IMR-90 (cell line): ENCODE data around the gene PRKAR1B.

ENCODE experiments used
- BHLHE40 ChIP-seq: fragments of 150-350 bp; IDR thresholded peaks from 2 replicates; pipeline ENCODE4 v1.6.1; 2016; ENCODE audit warnings: mild to moderate bottlenecking, low read depth, low read length
- CEBPB ChIP-seq: IDR thresholded peaks from 2 replicates; pipeline ENCODE4 v1.6.1; 2012; ENCODE audit warnings: low read depth, low read length, improper control_type of control experiment
- CTCF ChIP-seq: conservative IDR thresholded peaks from 2 replicates; pipeline ENCODE4 v1.5.1; 2012; ENCODE audit warnings: mild to moderate bottlenecking, low read depth, low read length, improper control_type of control experiment
- ELK1 ChIP-seq: fragments of 150-350 bp; IDR thresholded peaks from 2 replicates; pipeline ENCODE4 v1.6.1; 2016; ENCODE audit warnings: low read depth, mild to moderate bottlenecking, low read length, moderate library complexity, borderline replicate concordance
- FOS ChIP-seq: fragments of 150-350 bp; IDR thresholded peaks from 2 replicates; pipeline ENCODE4 v1.6.1; 2016; ENCODE audit warnings: low read depth, low read length
- MAZ ChIP-seq: IDR thresholded peaks from 2 replicates; pipeline ENCODE4 v1.6.1; 2012; ENCODE audit warnings: low read depth, mild to moderate bottlenecking, low read length, improper control_type of control experiment, moderate library complexity, borderline replicate concordance
- NFE2L2 ChIP-seq: fragments of 150-350 bp; IDR thresholded peaks from 2 replicates; pipeline ENCODE4 v1.6.1; 2016; ENCODE audit warnings: low read depth, mild to moderate bottlenecking, low read length
- POLR2A ChIP-seq: IDR thresholded peaks from 2 replicates; pipeline ENCODE4 v1.6.1; 2012; ENCODE audit warnings: mild to moderate bottlenecking, low read depth, low read length
- RAD21 ChIP-seq: IDR thresholded peaks from 2 replicates; pipeline ENCODE4 v1.6.1; 2012; ENCODE audit warnings: low read length, improper control_type of control experiment
- RFX5 ChIP-seq: IDR thresholded peaks from 2 replicates; pipeline ENCODE4 v1.8.0; 2012; ENCODE audit warnings: low read depth, mild to moderate bottlenecking, low read length, moderate library complexity
- SMC3 ChIP-seq: fragments of 150-350 bp; IDR thresholded peaks from 2 replicates; pipeline ENCODE4 v1.6.1; 2016; ENCODE audit warnings: low read depth, mild to moderate bottlenecking, antibody characterized with exemption, low read length, moderate library complexity
- TF ChIP-seq, protein P1 (sequence below): fragments of 150-350 bp; IDR thresholded peaks from 2 replicates; pipeline ENCODE4 v1.6.1; 2017; ENCODE audit warnings: mild to moderate bottlenecking, antibody characterized with exemption, low read length, low read depth

- TF ChIP-seq CTCF (no peak), FOS (no peak), NFE2L2 (no peak), SMC3 (no peak), POLR2A (no peak), BHLHE40 (no peak), RAD21 (no peak), ELK1 (no peak), RFX5 (no peak), MAZ (no peak), CEBPB (no peak)
- TF ChIP-seq, protein P1, sequence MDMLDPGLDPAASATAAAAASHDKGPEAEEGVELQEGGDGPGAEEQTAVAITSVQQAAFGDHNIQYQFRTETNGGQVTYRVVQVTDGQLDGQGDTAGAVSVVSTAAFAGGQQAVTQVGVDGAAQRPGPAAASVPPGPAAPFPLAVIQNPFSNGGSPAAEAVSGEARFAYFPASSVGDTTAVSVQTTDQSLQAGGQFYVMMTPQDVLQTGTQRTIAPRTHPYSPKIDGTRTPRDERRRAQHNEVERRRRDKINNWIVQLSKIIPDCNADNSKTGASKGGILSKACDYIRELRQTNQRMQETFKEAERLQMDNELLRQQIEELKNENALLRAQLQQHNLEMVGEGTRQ, result no peak
Observed at GRCh38 chr7:501526-501925, 225.6 kb downstream of the PRKAR1B start.
